ENCODE results near the gene C5. TPM values are rescaled to one million over a fixed set of nuclear protein-coding genes. Genes with fewer than 3 reads are reported as not detected.
"Not testable (repeated sequence)": the region's sequence is repeated elsewhere in the genome, so short reads cannot be mapped to it uniquely, and the experiment has no call there.

C5 gene
- total RNA-seq (4.6 TPM), polyA plus RNA-seq (ENCODE audit: insufficient read depth, low read depth, low replicate concordance) (3.5 TPM)
- long read RNA-seq, donor 1 = 0 reads
- long read RNA-seq, donor 2, partial matches to known transcripts = 7 of 7 reads
- long read RNA-seq, donor 2, other reads (novel, unspliced or antisense) = 0 of 7 reads
- long read RNA-seq, donor 3, partial matches to known transcripts = 5 of 5 reads
- long read RNA-seq, donor 3, other reads (novel, unspliced or antisense) = 0 of 5 reads
- long read RNA-seq, donor 4 = 0 reads
- long read RNA-seq, donor 5 = 0 reads
- long read RNA-seq, donor 6, full-length matches to known transcripts = 1 of 7 reads
- long read RNA-seq, donor 6, partial matches to known transcripts = 6 of 7 reads
- long read RNA-seq, donor 6, other reads (novel, unspliced or antisense) = 0 of 7 reads
- long read RNA-seq, donor 7, partial matches to known transcripts = 0 of 1 reads
- long read RNA-seq, donor 7, other reads (novel, unspliced or antisense) = 1 of 1 reads
- long read RNA-seq, donor 8, partial matches to known transcripts = 5 of 5 reads
- long read RNA-seq, donor 8, other reads (novel, unspliced or antisense) = 0 of 5 reads
- long read RNA-seq, donor 9, partial matches to known transcripts = 5 of 5 reads
- long read RNA-seq, donor 9, other reads (novel, unspliced or antisense) = 0 of 5 reads
- long read RNA-seq, donor 10, partial matches to known transcripts = 8 of 8 reads
- long read RNA-seq, donor 10, other reads (novel, unspliced or antisense) = 0 of 8 reads

GRCh38 chr9:121050128-121050988 is at the start of gene C5:
C5 (minus strand) TSS chr9:121050275; CDS start chr9:121050246, 29 bp downstream.
- peak in 1 of 5 donors; percentile 10 for DNase-seq
- H3K9me3 ChIP-seq (ENCODE audit: control insufficient read depth in 2 of 3, insufficient read depth in 1 of 3, low read length in 3 of 3) = no peaks in the 10 kb centered on the region
- H3K36me3 ChIP-seq (ENCODE audit: control insufficient read depth in 2 of 3, insufficient read depth in 3 of 3, low read length in 3 of 3) = no peaks in the 10 kb centered on the region
- FAIRE-seq = no peak
- no peaks in the 10 kb centered on the region for H3K27me3 ChIP-seq (ENCODE audit: control insufficient read depth, insufficient read depth, low read length)
- TF ChIP-seq, protein P1, sequence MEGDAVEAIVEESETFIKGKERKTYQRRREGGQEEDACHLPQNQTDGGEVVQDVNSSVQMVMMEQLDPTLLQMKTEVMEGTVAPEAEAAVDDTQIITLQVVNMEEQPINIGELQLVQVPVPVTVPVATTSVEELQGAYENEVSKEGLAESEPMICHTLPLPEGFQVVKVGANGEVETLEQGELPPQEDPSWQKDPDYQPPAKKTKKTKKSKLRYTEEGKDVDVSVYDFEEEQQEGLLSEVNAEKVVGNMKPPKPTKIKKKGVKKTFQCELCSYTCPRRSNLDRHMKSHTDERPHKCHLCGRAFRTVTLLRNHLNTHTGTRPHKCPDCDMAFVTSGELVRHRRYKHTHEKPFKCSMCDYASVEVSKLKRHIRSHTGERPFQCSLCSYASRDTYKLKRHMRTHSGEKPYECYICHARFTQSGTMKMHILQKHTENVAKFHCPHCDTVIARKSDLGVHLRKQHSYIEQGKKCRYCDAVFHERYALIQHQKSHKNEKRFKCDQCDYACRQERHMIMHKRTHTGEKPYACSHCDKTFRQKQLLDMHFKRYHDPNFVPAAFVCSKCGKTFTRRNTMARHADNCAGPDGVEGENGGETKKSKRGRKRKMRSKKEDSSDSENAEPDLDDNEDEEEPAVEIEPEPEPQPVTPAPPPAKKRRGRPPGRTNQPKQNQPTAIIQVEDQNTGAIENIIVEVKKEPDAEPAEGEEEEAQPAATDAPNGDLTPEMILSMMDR (IDR thresholded peaks at IDR 0.05; ENCODE audit: borderline replicate concordance, extremely low read depth, insufficient read depth) = no peak
- intact Hi-C loops (cut with DNase I) = no loop called here
- peaks cover 0 to 10% (median 4%) of the 10 kb centered on the region in 3 donors for H3K4me1 ChIP-seq (ENCODE audit: control insufficient read depth in 2 of 3, insufficient read depth in 2 of 3, low read depth in 1 of 3, low read length in 3 of 3)
- no peak within 1 kb of the TSS for H3K27ac ChIP-seq (ENCODE audit: low read depth in 2 of 2, low read length in 2 of 2)
- H3K4me3 ChIP-seq (ENCODE audit: low read length in 3 of 3) = peak within 1 kb of the TSS in 2 of 3 donors; percentile 23 to 39
- H3K9ac ChIP-seq (ENCODE audit: low read length in 3 of 3) = no peak within 1 kb of the TSS

DNA sequence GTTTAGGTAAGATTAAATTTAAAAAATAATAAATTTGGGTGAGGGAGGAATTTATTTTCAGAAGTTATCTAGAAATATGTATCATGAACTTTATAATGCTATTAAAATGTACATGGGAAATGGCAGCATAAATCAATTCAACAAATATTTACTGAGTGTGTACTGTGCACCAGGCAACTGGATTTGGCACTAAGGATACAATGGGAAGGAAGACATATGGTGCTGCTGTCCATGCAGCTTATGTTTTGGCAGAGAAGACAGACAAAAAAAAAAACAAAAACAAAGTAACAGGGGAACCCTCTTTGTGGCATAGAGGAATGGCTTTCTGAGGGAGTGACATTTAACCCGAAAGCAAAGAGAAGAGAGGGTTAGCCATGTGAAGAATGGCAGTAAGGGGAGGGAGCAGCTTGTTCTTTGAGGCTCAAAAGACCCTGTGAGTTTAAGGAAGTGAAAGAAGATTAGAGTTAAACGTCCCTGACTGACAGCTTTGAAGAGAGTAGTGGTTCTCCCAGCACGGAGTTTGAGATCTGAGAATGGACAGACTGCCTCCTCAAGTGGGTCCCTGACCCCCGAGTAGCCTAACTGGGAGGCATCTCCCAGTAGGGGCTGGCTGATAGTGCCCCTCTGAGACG is 48.6 kb upstream of the C5 start:
- intact Hi-C loops (cut with DNase I) = no loop called here
- Histone ChIP-seq H3K9ac (ENCODE audit: low read length in 3 of 3) (no peak overlapping the region), H3K9me3 (ENCODE audit: control insufficient read depth in 2 of 3, insufficient read depth in 1 of 3, low read length in 3 of 3) (no peaks in the 10 kb centered on the region), H3K27me3 (ENCODE audit: control insufficient read depth, insufficient read depth, low read length) (no peaks in the 10 kb centered on the region), H3K4me1 (ENCODE audit: control insufficient read depth in 2 of 3, insufficient read depth in 2 of 3, low read depth in 1 of 3, low read length in 3 of 3) (no peaks in the 10 kb centered on the region), H3K36me3 (ENCODE audit: control insufficient read depth in 2 of 3, insufficient read depth in 3 of 3, low read length in 3 of 3) (no peaks in the 10 kb centered on the region), H3K4me3 (ENCODE audit: low read length in 3 of 3) (no peak overlapping the region), H3K27ac (ENCODE audit: low read depth in 2 of 2, low read length in 2 of 2) (no peak overlapping the region)
- DNase-seq (peak in 1 of 5 donors; percentile 26), FAIRE-seq (no peak)
- TF ChIP-seq, protein P1 (IDR thresholded peaks at IDR 0.05; ENCODE audit: borderline replicate concordance, extremely low read depth, insufficient read depth) = no peak

- Histone ChIP-seq H3K27me3 (ENCODE audit: control insufficient read depth, insufficient read depth, low read length) (no peaks in the 10 kb centered on the region), H3K9ac (ENCODE audit: low read length in 3 of 3) (no peak overlapping the region), H3K36me3 (ENCODE audit: control insufficient read depth in 2 of 3, insufficient read depth in 3 of 3, low read length in 3 of 3) (no peaks in the 10 kb centered on the region), H3K4me3 (ENCODE audit: low read length in 3 of 3) (no peak overlapping the region), H3K27ac (ENCODE audit: low read depth in 2 of 2, low read length in 2 of 2) (no peak overlapping the region), H3K9me3 (ENCODE audit: control insufficient read depth in 2 of 3, insufficient read depth in 1 of 3, low read length in 3 of 3) (no peaks in the 10 kb centered on the region), H3K4me1 (ENCODE audit: control insufficient read depth in 2 of 3, insufficient read depth in 2 of 3, low read depth in 1 of 3, low read length in 3 of 3) (no peaks in the 10 kb centered on the region)
- intact Hi-C loops (cut with DNase I) = no loop called here
- TF ChIP-seq, protein P1 (IDR thresholded peaks at IDR 0.05; ENCODE audit: borderline replicate concordance, extremely low read depth, insufficient read depth) = no peak
- FAIRE-seq = no peak
- DNase-seq = no peak
Observed at GRCh38 chr9:121095057-121095456, 45.0 kb upstream of the C5 start.

DNA sequence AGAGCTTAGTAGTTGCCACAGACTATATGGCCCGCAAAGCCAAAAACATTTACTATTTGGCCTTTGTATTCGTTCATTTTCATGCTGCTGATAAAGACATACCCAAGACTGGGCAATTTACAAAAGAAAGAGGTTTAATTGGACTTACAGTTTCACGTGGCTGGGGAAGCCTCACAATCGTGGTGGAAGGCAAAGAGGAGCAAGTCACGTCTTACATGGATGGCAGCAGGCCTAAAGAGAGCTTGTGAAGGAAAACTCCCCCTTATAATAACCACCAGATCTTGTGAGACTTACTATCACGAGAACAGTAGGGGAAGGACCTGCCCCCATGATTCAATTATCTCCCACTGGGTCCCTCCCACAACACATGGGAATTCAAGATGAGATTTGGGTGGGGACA is 40.7 kb upstream of the C5 start:
- intact Hi-C loops (cut with DNase I); H3K9me3 ChIP-seq (ENCODE audit: control insufficient read depth in 2 of 3, insufficient read depth in 1 of 3, low read length in 3 of 3); H3K4me3 ChIP-seq (ENCODE audit: low read length in 3 of 3); DNase-seq; H3K27me3 ChIP-seq (ENCODE audit: control insufficient read depth, insufficient read depth, low read length); H3K9ac ChIP-seq (ENCODE audit: low read length in 3 of 3); H3K36me3 ChIP-seq (ENCODE audit: control insufficient read depth in 2 of 3, insufficient read depth in 3 of 3, low read length in 3 of 3); H3K27ac ChIP-seq (ENCODE audit: low read depth in 2 of 2, low read length in 2 of 2); H3K4me1 ChIP-seq (ENCODE audit: control insufficient read depth in 2 of 3, insufficient read depth in 2 of 3, low read depth in 1 of 3, low read length in 3 of 3); FAIRE-seq: not testable (repeated sequence)

Measured in kidney (tissue), 22 donors.